K562 (cell line): Measurements from ENCODE around the gene LMX1B. TPM values are rescaled to one million over a fixed set of nuclear protein-coding genes. Genes with fewer than 3 reads are reported as not detected.

Experiments
- ATAC-seq: fragments of 200-7000 bp; cut with Tn5 transposase; 3 replicates; pipeline ENCODE4 v1.9.1; 2020; ENCODE audit warnings: moderate library complexity
- BruUV-seq: library from RNA; stranded (reverse); fragments of 400-500 nt; replicated peaks from 2 replicates; lab custom pipeline; 2021; lab: Mats Ljungman, UMichigan
- CTCF ChIA-PET: fragments of 300-600 bp; formaldehyde crosslinking; extraction: SDS; loops from one replicate; lab custom pipeline; 2021; ENCODE audit warnings: low intra/inter-chr PET ratio; lab: Yijun Ruan, JAX
- POLR2A ChIA-PET: fragments of 300-600, 350-650 bp; sonication (Branson Sonifier 250); formaldehyde crosslinking; extraction: SDS; loops from one replicate; lab custom pipeline; 2021; ENCODE audit warnings: antibody characterized with exemption, inconsistent platforms; lab: Yijun Ruan, JAX
- DNase-seq, 4 experiments: peaks; one replicate each; pipeline versions ENCODE4 v3.0.0 to v3.0.0-alpha.2; 2011 to 2018; ENCODE audit warnings: low spot score in 3 of 4, mixed read lengths in 3 of 4; ENCODE audit errors: extremely low read depth in 1 of 4
- FAIRE-seq: peaks from 2 replicates; lab custom pipeline; 2011; peaks lifted over from hg19 to GRCh38; lab: Jason Lieb, UNC
- H2AFZ ChIP-seq: 2 replicates; pipeline ENCODE4 v1.6.0; 2011; ENCODE audit warnings: low read depth, low read length, control low read depth, inconsistent platforms
- H3K27ac ChIP-seq: fragments of 200-600 bp; 3 replicates; pipeline ENCODE4 v1.8.0; 2011; ENCODE audit warnings: low read depth, mild to moderate bottlenecking, control low read depth, inconsistent platforms, low read length, moderate library complexity, mixed read lengths; ENCODE audit errors: extremely low read depth
- H3K27me3 ChIP-seq, 2 experiments: fragments of 300-600 bp in 1 of 2; 2 replicates in 1 of 2; 3 replicates in 1 of 2; pipeline versions ENCODE4 v1.6.0 to v1.8.0; 2011; ENCODE audit warnings: inconsistent platforms in 2 of 2, low read length in 2 of 2, mild to moderate bottlenecking in 1 of 2, mixed read lengths in 1 of 2, moderate library complexity in 1 of 2; ENCODE audit not compliant: control insufficient read depth in 2 of 2, insufficient read depth in 2 of 2
- H3K36me3 ChIP-seq: fragments of 300-600 bp; 3 replicates; pipeline ENCODE4 v1.8.0; 2011; ENCODE audit warnings: mild to moderate bottlenecking, low read length, inconsistent platforms; ENCODE audit not compliant: control insufficient read depth, insufficient read depth
- H3K4me1 ChIP-seq, 2 experiments: fragments of 200-600 bp in 1 of 2; replicated peaks in 1 of 2; 2 replicates in 1 of 2; 3 replicates in 1 of 2; pipeline versions ENCODE4 v1.5.1 to v1.8.0; 2011; ENCODE audit warnings: inconsistent platforms in 2 of 2, low read length in 2 of 2, mild to moderate bottlenecking in 1 of 2, mixed read lengths in 1 of 2, moderate library complexity in 1 of 2; ENCODE audit not compliant: control insufficient read depth in 2 of 2, insufficient read depth in 2 of 2
- H3K4me2 ChIP-seq: 2 replicates; pipeline ENCODE4 v1.6.1; 2011; ENCODE audit warnings: low read length, control low read depth, inconsistent platforms, mixed read lengths; ENCODE audit not compliant: insufficient read depth
- H3K4me3 ChIP-seq: fragments of 200-600 bp; sonication (generic), shearing (Covaris generic); 2 replicates; pipeline ENCODE4 v1.5.1; 2016; ENCODE audit warnings: control low read depth, inconsistent platforms
- H3K79me2 ChIP-seq: fragments of 200-600 bp; 3 replicates; pipeline ENCODE4 v1.8.0; 2011; ENCODE audit warnings: low read length, inconsistent platforms; ENCODE audit not compliant: control insufficient read depth, insufficient read depth
- H3K9ac ChIP-seq, 2 experiments: 2 replicates each; pipeline versions ENCODE4 v1.6.0 to v1.6.1; 2011; ENCODE audit warnings: low read depth in 2 of 2, low read length in 2 of 2, control low read depth in 1 of 2, inconsistent platforms in 1 of 2, mild to moderate bottlenecking in 1 of 2, mixed read lengths in 1 of 2; ENCODE audit not compliant: insufficient read depth in 1 of 2
- H3K9me1 ChIP-seq: one replicate; pipeline ENCODE4 v1.6.0; 2011; ENCODE audit warnings: inconsistent platforms, mild to moderate bottlenecking, low read length, moderate library complexity; ENCODE audit not compliant: control insufficient read depth, insufficient read depth
- H3K9me3 ChIP-seq: replicated peaks from 2 replicates; pipeline ENCODE4 v1.5.1; 2011; ENCODE audit warnings: low read depth, low read length, inconsistent platforms; ENCODE audit not compliant: control insufficient read depth, insufficient read depth
- H4K20me1 ChIP-seq: replicated peaks from 2 replicates; pipeline ENCODE4 v1.6.1; 2011; ENCODE audit warnings: low read length, inconsistent platforms, mixed read lengths; ENCODE audit not compliant: control insufficient read depth, insufficient read depth
- PRMT5 ChIP-seq: sonication (generic); formaldehyde crosslinking; IDR thresholded peaks from 2 replicates; pipeline ENCODE4 v1.5.0; 2020; ENCODE audit warnings: missing genetic modification reagents
- RFX5 ChIP-seq: IDR thresholded peaks from 2 replicates; pipeline ENCODE4 v1.6.1; 2011; ENCODE audit warnings: low read depth, mild to moderate bottlenecking, improper control_type of control experiment, low read length
- ZBTB17 ChIP-seq: fragments of 450-650 bp; formaldehyde crosslinking; IDR thresholded peaks from 2 replicates; pipeline ENCODE4 v1.4.0; 2020; ENCODE audit warnings: mild to moderate bottlenecking
- ZNF347 ChIP-seq: fragments of 450-650 bp; formaldehyde crosslinking; IDR thresholded peaks from 2 replicates; pipeline ENCODE4 v1.4.0; 2020; ENCODE audit warnings: low read depth, mild to moderate bottlenecking, moderate library complexity
- ZNF717 ChIP-seq: fragments of 250-450 bp; sonication (Bioruptor Pico); IDR thresholded peaks from 2 replicates; pipeline ENCODE4 v1.5.0; 2021
- WGBS: fragments of 100-300 bp; shearing (Covaris generic); methylation state at CpG from one replicate; pipeline ENCODE4 v1.1.6; 2016; ENCODE audit warnings: low coverage, mixed read lengths; ENCODE audit not compliant: insufficient coverage; ENCODE audit errors: missing lambda C conversion rate; 5-methylcytosine and 5-hydroxymethylcytosine counted together
- in situ Hi-C: fragments of 300-500 bp; cut with MboI; formaldehyde crosslinking; loops from 4 replicates; pipeline ENCODE4 v1.15.0; 2018; ENCODE audit warnings: inconsistent platforms, mixed read lengths
- intact Hi-C: fragments of 100-400 bp; cut with micrococcal nuclease; formaldehyde crosslinking; loops from 2 replicates; pipeline ENCODE4 v1.14.2; 2022
- polyA plus RNA-seq, 8 experiments: library from polyadenylated mRNA; depleted of rRNA in 4 of 8; stranded (reverse) in 5 of 8; unstranded in 3 of 8; fragments of >200 nt; fragmentation: Nextera tagmentation in 2 of 8; fragmentation: Illumina TruSeq in 1 of 8; extraction: Ambion mirVana in 2 of 8; extraction: Trizol in 1 of 8; gene quantifications; 2 replicates each; pipeline versions ENCODE4 v1.2.1 to v1.2.3, GENCODE V29; 2011 to 2014; ENCODE audit warnings: inconsistent platforms in 1 of 8, missing spikeins in 1 of 8
- total RNA-seq, 7 experiments: library from RNA; depleted of rRNA in 6 of 7; stranded (reverse); fragments of >200 nt in 6 of 7; fragmentation: Illumina TruSeq in 2 of 7; extraction: Trizol in 2 of 7; gene quantifications; 2 replicates each; pipeline versions ENCODE4 v1.2.1 to v1.2.3, GENCODE V29; 2011 to 2021; ENCODE audit warnings: low replicate concordance in 1 of 7
- TF ChIP-seq, protein P1 (sequence below): fragments of 450-650 bp; IDR thresholded peaks from 2 replicates; pipeline ENCODE4 v1.6.1; 2016; ENCODE audit warnings: borderline replicate concordance
- TF ChIP-seq, protein P2 (sequence below), 2 experiments: fragments of 200-800 bp in 1 of 2; sonication (Bioruptor generic) in 1 of 2; sonication (generic) in 1 of 2; formaldehyde crosslinking in 1 of 2; IDR thresholded peaks in 1 of 2; conservative IDR thresholded peaks in 1 of 2; 2 replicates each; pipeline versions ENCODE4 v1.5.0 to v1.6.1; 2016 to 2020; ENCODE audit warnings: missing compliant biosample characterization in 1 of 2, missing genetic modification characterization in 1 of 2, missing genetic modification reagents in 1 of 2

The LMX1B gene
- total and polyA plus RNA-seq, 9 of the 15 experiments (the other 6 are each of a cell fraction or from before 2014, with no cell fraction given) = not detected

DNA sequence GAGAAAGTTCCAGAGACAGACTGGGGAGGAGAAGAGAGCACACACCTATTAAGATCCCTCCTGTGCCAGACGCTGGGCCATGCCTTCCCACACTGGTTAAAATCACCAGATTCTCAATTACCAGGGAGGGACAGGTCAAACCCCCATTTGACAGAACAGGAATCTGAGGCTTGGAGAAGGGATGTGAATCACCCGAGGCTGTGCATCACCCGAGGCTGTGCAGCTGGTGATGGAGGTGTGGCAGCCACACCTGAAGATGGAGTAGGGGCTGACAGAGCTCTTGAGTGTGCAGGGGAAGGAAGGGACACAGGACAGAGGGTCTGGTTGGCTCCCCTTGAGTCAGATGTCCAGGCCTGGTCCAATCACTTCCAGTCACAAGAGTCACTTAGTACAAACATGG, 70.6 kb downstream of the LMX1B start:
- H3K36me3 ChIP-seq = no peaks in the 10 kb centered on the region
- in situ Hi-C loops = no loop called here
- no peak overlapping the region for H3K27ac ChIP-seq
- H3K4me3 ChIP-seq = no peak overlapping the region
- H3K9ac ChIP-seq = no peak overlapping the region
- intact Hi-C loops = no loop called here
- FAIRE-seq = no peak
- 0% methylated on average over 3 of the region's 3 CpGs for WGBS
- no peak overlapping the region for H2AFZ ChIP-seq
- TF ChIP-seq PRMT5 (CRISPR knock-in tag) = no peak
- TF ChIP-seq, protein P1, sequence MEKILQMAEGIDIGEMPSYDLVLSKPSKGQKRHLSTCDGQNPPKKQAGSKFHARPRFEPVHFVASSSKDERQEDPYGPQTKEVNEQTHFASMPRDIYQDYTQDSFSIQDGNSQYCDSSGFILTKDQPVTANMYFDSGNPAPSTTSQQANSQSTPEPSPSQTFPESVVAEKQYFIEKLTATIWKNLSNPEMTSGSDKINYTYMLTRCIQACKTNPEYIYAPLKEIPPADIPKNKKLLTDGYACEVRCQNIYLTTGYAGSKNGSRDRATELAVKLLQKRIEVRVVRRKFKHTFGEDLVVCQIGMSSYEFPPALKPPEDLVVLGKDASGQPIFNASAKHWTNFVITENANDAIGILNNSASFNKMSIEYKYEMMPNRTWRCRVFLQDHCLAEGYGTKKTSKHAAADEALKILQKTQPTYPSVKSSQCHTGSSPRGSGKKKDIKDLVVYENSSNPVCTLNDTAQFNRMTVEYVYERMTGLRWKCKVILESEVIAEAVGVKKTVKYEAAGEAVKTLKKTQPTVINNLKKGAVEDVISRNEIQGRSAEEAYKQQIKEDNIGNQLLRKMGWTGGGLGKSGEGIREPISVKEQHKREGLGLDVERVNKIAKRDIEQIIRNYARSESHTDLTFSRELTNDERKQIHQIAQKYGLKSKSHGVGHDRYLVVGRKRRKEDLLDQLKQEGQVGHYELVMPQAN = no peak
- no peak for TF ChIP-seq ZBTB17 (CRISPR knock-in tag)
- TF ChIP-seq ZNF717 (CRISPR knock-in tag) = no peak
- TF ChIP-seq ZNF347 (CRISPR knock-in tag) = no peak
- TF ChIP-seq, protein P2, sequence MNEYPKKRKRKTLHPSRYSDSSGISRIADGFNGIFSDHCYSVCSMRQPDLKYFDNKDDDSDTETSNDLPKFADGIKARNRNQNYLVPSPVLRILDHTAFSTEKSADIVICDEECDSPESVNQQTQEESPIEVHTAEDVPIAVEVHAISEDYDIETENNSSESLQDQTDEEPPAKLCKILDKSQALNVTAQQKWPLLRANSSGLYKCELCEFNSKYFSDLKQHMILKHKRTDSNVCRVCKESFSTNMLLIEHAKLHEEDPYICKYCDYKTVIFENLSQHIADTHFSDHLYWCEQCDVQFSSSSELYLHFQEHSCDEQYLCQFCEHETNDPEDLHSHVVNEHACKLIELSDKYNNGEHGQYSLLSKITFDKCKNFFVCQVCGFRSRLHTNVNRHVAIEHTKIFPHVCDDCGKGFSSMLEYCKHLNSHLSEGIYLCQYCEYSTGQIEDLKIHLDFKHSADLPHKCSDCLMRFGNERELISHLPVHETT (CRISPR knock-in tag; conservative IDR thresholded peaks at IDR 0.05 in 1 of 2, IDR thresholded peaks at IDR 0.05 in 1 of 2) = no peak
- no peak for TF ChIP-seq RFX5
- TF ChIP-seq, all 486 proteins: peak for 0
- no peak for DNase-seq
- no TSS peak for BruUV-seq
- H3K4me1 ChIP-seq = peaks cover 0 to 16% of the 10 kb centered on the region in 2 experiments; a peak in 3 of 5 replicates
- H3K79me2 ChIP-seq = no peaks in the 10 kb centered on the region
- peaks cover 40 to 83% of the 10 kb centered on the region in 2 experiments for H3K27me3 ChIP-seq
- ChIA-PET POLR2A (no interaction called here), CTCF (no interaction called here)
- no peaks in the 10 kb centered on the region for H3K9me1 ChIP-seq
- peaks cover 13% of the 10 kb centered on the region; the same call in 1 of the 2 replicates for H4K20me1 ChIP-seq
- H3K9me3 ChIP-seq = no peaks in the 10 kb centered on the region
- no peak for ATAC-seq
- H3K4me2 ChIP-seq = no peak overlapping the region
